ENCODE data around the gene DOCK6.

The DOCK6 gene

DNA sequence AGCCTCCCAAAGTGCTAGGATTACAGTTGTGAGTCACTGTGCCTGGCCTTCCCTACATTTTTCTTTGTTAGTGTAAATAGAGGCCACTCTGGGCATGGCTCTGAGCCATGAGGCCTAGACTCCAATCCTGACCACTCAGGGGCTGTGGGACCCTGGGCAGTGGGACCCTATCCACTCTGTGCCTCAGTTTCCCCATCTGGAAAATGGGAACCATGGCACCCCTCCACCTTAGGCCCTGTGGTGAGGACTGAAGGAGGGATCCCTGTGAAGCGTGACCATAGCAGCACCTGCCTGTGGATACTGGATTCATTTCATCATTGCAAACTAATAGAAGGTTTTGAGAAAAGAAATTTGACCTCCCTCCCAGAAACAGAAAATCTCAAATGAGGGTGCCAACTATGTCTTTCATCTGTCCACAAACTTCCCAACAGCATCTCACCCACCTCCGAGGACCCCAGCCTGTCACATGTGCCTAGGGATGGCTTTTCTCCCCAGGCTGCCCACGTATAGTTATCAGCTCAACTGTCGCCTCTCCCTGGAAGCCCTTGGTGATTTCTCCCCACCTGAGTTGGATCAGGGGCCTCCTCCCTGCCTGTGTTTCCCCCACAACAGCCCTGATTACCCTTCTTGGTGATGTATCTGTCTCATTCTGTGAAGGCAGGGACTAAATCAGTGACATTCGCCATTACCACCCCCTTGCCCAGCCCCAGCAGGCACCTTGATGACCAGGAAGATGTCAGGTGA lies 17.3 kb downstream of the DOCK6 start:
- DNase-seq: no peak

DNA sequence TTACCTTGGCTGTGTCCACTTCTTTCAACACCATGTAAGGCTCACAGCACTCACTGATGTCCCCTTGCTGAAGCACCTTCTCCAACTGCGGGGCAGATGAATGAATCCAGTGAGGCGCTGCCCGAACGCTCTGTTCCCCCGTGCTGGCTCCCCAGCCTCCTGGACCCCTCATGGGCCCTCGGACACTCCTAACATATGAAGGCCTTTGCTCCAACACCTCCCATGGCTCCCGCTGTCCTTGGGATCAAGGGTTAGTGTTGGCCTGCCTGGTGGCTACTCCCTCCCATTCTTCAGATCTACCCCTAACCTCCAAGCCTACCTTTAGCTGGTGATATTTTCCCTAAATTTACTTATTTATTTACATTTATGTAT lies 18.5 kb downstream of the DOCK6 start:
- no peak for DNase-seq

DNA sequence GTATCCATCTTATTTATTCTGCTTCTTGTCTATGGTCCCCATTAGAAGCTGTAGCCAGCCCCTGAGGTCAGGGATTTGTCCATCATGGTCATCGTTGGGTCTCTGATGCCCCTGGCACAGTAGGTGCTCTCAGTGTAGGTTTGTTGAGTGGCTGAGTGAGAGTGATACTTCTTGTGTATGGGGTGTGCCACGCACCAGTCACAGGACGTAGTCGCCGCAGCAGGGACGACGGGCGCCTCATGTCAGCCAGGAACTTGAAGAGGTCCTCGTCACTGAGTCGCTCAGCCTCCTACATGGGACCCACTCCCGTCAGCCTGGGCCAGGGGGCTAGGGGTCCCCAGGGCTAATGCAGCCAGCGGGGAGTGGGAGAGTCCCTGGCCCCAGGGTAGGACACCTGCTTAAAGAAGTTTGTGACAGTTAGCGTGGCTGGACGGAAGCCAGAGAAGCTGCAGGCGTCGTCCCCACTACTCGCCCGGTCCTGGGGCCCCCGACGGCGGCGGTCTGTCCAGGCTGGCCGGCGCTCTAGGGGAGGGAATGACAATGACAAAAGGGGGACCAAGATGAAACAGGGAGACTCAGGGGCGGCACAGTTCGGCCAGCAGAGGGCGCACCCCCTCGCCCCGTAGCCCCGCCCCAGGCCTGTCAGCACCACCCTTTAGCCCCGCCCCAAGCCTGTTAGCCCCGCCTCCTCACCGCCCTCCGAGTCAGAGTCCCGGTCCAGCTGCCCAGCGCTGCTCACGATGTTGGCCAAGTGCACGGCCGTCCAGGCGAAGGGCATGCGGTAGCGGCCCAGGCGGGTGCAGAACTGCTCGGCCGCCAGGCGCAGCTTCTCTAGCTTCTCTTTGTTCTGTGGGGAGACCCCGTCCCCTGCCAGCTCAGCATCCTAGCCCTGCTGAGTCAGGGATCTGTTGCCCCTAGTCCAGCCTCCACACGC lies 19.2 kb downstream of the DOCK6 start:
- peak; percentile 75 for DNase-seq

DNA sequence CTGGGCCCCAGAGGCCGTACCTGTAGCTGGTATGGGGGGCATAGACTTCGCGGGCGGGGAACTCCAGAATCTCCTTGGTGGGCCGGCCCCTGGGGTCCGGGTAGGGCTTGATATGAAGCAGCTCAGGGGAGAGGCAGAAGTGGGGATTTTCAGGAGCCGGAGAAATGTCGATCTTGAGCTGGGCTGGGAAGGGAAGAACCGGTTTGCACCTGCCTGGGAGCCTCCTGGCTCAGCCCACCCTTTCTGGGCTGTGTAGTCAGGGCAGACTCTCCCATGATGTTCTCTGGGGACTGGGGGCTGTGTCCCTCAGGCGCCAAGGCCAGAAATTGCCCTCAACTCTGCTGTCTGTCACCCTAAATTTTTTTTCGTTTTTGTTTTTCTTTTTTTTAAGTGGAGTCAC lies 20.3 kb downstream of the DOCK6 start:
- DNase-seq: no peak

DNA sequence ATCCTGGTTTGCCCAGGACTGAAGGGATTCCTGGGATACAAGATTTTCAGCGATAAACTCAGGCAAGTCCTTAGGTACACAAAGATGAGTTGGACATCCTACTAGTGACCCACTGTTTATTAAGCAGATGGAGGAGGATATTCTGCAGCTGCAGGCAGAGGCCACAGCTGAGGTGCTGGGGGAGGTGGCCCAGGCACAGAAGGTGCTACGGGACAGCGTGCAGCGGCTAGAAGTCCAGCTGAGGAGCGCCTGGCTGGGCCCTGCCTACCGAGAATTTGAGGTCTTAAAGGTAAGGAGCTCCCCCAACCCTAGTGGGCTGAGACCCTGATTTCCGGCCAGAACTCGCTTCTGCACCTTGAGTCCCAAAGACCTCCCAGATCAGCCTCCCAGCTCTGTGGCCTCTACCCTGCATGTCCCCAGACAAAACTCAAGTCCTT lies 22.3 kb downstream of the DOCK6 start:
- no peak for DNase-seq

DNA sequence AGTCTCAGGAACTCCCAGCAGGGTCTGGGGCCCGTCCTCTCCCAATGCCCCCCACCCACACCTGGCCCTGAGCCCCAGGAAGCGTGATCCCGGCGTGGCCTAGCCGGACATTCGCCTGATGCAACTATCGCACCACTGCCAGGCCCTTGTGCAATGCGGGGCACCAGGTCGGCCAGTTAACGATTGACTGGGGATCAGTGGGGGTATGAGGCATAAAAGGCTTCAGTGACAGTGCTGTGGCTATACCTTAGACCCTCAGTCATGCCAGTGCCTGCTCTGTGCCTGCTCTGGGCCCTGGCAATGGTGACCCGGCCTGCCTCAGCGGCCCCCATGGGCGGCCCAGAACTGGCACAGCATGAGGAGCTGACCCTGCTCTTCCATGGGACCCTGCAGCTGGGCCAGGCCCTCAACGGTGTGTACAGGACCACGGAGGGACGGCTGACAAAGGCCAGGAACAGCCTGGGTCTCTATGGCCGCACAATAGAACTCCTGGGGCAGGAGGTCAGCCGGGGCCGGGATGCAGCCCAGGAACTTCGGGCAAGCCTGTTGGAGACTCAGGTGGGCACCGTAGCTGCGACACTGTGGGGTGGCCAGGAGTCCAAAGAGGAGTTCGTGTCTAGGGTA lies 22.8 kb downstream of the DOCK6 start, which contains the start of gene ANGPTL8:
ANGPTL8 (plus strand) TSS at position 243 of the 624 bp plus-strand sequence; CDS start at position 262, 19 bp downstream.
- no peak for DNase-seq

DNA sequence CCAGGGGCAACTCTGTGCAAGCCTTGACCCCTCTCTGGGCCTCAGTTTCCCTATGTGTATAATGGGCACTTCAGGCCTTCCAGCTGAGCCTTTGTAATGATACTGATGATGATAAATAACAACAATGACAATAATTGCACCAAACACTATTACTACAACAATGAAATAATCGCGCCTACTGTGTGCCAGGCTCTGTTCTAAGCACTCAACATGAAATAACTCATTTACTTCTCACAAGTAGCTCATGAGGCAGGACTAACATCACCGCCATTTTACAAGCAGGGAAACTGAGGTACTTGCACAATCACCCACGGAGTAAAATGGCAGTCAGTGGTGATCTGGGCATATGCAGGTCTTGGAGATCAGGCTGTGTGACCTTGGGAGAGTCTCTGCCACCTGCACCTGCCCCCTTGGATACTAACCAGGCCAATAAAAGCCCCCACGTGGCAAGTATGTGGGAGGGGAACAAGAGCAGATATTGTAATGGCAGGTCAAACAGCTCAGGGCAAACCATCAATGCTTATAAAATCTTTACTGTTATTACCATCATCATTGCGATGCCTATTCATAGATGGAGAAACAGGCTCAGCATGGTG lies 23.4 kb downstream of the DOCK6 start:
- no peak for DNase-seq

DNA sequence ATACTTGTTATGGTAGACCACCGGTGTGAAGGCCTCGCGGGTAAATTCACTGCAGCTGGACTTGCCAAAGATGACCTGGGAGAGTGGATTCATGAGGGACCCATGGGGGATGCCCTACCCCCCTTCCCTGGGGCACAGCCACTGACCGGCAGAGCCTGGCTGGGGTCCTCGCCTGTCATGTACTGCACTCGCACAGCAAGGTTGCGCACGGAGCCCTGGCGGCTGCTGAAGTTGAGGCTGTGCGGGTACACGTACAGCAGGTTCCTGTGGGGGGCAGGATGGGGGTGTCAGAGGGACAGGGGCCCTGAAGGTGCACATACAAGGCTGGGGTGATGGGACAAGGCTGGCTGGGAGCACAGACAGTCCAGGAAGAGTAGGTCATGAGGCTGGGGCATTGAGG lies 24.3 kb downstream of the DOCK6 start:
- no peak for DNase-seq

DNA sequence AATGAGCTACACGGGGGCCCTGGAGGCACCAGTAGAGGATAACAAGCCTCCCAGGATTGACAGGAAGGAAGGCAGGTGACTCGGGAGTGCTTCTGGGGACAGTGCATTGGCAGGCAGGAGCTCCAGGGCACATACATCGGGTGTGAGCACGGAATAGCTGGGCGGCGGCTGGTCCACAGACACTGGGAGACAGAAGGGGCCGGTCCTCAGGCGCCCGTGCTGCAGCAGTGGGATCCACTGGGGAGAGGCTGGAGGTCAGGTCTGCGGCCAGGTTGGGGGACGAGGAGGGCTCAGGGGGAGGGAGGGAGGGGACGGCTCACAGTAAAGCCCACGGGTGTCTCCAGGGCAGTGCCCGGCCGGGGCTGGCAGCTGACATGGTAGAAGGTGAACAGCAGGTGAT lies 25.0 kb downstream of the DOCK6 start:
- DNase-seq: no peak

DNA sequence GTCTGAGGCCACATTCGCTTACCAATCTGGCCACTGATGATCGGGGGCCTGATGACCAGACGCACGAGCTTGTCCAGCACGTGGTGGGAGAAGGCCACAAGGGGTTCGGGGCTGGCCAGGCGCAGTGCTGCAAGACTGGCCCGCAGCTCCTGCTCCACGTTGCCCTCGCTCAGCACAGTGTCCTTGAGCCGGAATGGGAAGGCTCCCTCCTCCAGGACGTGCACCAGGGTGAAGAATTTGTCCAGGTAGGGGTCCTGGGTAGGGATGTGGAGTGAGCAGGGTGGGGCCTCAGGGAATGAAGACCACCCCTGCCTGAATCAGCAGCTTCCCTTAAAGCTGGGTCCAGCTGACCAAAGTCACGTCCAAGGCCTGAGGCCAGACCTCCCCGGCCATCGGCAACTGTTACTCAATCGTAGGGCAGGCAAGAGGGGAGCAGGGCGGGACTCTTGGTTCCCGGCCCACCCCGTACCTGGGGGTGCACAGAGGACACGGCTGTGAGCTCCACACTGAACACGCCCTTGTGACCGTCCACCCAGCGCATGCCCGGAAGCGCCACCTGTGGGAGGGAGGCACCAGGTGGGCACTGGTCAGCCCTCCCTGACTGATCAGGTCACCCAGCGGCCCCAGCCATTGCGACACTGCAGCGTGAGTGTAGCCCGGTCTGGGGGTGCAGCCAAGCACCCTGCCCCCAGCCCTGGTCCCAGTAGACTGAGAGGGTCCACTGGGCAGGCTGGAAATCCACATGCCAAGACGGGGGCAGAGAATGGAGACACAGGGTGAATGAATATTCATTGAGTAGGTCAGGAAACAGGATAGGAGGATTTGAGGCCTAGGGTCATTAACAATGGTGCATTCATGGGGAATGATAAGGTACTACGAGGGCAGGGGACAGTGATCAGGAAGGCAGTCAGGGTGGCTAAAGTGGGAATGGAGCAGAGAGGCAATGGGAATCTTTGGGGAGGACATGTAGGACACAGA lies 25.7 kb downstream of the DOCK6 start:
- DNase-seq: no peak

DNA sequence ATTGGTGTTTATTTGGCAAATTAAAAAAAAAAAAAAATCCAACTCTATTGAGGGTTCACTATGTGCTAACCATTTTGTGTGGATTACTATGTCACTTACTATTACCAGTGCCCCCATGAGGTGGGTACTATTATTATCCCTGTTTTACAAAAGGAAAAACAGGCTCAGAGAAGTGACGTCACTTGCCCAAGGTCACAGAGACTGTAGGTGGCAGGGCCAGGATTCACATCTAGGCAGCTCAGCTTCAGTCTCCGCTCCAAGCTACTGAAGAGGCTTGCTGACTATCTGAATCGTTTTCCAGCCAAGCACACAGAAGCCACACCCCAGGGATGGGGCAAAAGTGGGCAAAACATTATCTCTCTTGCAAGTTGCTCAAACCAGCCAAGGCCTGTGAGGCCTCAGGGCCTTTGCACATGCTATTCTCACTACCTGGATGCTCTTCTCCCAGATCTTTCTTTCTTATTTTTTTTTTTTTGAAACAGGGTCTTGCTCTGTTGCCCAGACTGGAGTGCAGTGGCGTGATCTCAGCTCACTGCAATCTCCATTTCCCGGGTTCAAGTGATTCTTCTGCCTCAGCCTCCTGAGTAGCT lies 27.7 kb downstream of the DOCK6 start:
- DNase-seq: no peak

GRCh38 chr19:11233073-11233472 lies 29.3 kb downstream of the DOCK6 start:
- no peak for DNase-seq

GRCh38 chr19:11232555-11232954 lies 29.8 kb downstream of the DOCK6 start:
- DNase-seq: no peak

- no peak for DNase-seq
Measured at GRCh38 chr19:11230621-11231386, 31.5 kb downstream of the DOCK6 start.

DNA sequence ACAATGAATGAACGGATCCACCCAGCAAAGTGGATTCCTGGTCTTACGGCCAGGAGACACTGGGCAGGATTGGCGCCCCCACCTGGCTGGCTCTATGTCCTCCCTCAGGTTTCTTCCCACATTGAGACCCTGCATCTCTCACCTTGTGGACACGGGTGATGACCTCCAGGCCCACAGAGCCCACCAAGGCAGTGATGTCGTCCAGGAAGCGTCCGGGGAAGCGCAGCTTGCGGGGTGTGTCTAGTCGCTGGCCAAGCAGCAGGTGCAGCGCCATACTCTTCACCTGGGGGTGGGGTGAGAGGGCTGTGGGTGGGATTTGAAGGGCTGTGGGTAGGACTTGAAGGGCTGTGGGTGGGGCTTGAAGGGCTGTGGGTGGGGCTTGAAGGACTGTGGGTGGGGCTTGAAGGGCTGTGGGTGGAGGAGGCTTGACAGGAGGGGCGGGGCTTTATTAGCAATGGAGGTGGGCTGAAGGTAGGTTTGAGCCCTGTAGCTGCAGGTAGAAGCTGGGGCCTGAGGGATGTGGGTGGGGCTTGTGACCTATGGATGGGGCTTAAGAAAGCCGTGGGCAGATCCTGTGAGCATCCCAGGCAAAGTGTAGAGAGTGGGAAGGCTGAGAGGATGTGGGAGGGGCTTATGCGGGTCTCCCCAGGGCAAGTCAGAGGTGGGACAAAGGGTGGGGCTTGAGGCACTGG lies 35.0 kb downstream of the DOCK6 start:
- no peak for DNase-seq

DNA sequence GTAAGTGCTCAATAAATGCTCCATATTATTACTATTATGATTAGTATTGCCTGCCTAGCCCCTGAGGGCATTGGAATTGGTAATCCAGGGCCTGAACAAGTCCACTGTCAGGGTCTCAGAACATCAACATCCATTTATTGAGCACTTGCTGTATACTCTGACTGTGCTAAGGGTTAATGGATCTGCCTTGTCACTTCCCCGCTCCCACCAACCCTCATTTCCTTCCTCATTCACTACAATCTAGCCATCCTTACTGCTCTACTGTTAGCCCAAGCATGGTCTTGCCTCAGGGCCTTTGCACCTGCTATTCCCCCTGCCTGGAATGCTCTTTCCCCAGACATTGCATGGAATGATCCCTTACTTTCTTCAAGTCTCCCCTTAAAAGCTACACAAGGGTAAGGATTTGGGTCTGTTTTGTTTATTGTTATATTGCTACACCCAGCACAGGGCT lies 35.6 kb downstream of the DOCK6 start:
- DNase-seq: no peak

DNA sequence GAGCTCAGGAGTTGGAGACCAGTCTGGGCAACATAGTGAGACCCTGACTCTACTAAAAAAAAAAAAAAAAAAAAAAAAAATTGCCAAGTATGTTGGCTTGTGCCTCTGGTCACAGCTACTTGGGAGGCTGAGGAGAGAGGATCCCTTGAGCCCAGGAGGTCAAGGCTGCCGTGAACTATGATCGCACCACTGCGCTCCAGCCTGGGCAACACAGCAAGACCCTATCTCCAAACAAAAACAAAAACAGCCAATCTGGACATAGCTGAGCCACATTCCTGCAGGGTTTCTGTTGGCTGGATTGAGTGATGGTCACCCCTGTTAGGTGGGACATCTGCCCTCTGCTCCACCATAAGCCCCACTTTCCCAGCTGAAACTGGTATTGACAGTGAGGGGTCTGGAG lies 36.5 kb downstream of the DOCK6 start:
- no peak for DNase-seq

DNA sequence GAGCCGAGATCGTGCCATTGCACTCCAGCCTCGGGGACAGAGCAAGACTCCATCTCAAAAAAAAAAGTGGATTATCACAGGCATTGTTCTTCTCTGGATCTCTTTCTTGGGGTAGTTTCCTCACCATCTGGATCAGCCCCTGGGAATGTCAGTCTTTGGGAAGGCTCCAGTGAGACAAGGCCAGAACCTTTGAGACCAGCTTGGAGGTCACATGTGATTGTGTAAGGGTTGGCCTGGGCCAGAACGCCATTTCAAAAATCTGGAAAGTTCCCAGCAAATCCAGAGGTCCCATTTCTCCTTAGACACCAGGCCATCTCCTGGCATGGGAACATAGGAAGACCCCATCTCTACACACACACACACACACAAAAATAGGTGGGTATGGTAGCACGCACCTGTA lies 37.2 kb downstream of the DOCK6 start:
- no peak for DNase-seq

- DNase-seq: no peak
Measured at GRCh38 chr19:11224429-11224828, 37.9 kb downstream of the DOCK6 start.

- no peak for DNase-seq
Measured at GRCh38 chr19:11223200-11223599, 39.1 kb downstream of the DOCK6 start.
